IMR-90 (cell line): ENCODE measurements around the gene CHST6. TPM values are rescaled to one million over a fixed set of nuclear protein-coding genes. Genes with fewer than 3 reads are reported as not detected.

Experiments
- ATAC-seq: fragments of 200-7000 bp; cut with Tn5 transposase; 2 replicates; pipeline ENCODE4 v1.9.1; 2020; ENCODE audit warnings: low read depth, mild to moderate bottlenecking, moderate library complexity
- BruUV-seq: library from RNA; stranded (reverse); fragments of 400-500 nt; replicated peaks from 2 replicates; lab custom pipeline; 2021; lab: Mats Ljungman, UMichigan
- CTCF ChIA-PET: fragments of 300-600 bp; formaldehyde crosslinking; extraction: SDS; loops from one replicate; lab custom pipeline; 2021; ENCODE audit warnings: antibody characterized with exemption; lab: Yijun Ruan, JAX
- POLR2A ChIA-PET: fragments of 300-600 bp; sonication (Branson Sonifier 250); formaldehyde crosslinking; loops from one replicate; lab custom pipeline; 2022; ENCODE audit warnings: antibody characterized with exemption; ENCODE audit not compliant: unreplicated experiment; lab: Charles Lee
- DNase-seq: peaks from one replicate; pipeline ENCODE4 v3.0.0; 2013
- H2AFZ ChIP-seq: replicated peaks from 2 replicates; pipeline ENCODE3; 2013; ENCODE audit warnings: low read length, mild to moderate bottlenecking; ENCODE audit not compliant: poor library complexity
- H2AK5ac ChIP-seq: 2 replicates; pipeline ENCODE4 v1.6.1; 2013; ENCODE audit warnings: low read depth, low read length, inconsistent platforms
- H2AK9ac ChIP-seq: replicated peaks from 2 replicates; pipeline ENCODE3; 2013; ENCODE audit warnings: mild to moderate bottlenecking, low read depth, low read length, moderate library complexity; ENCODE audit not compliant: poor library complexity
- H2BK120ac ChIP-seq: 2 replicates; pipeline ENCODE4 v1.6.1; 2013; ENCODE audit warnings: low read depth, low read length, inconsistent platforms
- H2BK15ac ChIP-seq: 3 replicates; pipeline ENCODE4 v1.6.1; 2013; ENCODE audit warnings: low read depth, low read length, inconsistent platforms
- H2BK20ac ChIP-seq: 2 replicates; pipeline ENCODE4 v1.6.1; 2013; ENCODE audit warnings: low read depth, mild to moderate bottlenecking, inconsistent platforms, low read length, moderate library complexity
- H2BK5ac ChIP-seq: 2 replicates; pipeline ENCODE4 v1.6.1; 2013; ENCODE audit warnings: mild to moderate bottlenecking, low read depth, low read length, inconsistent platforms; ENCODE audit not compliant: poor library complexity, severe bottlenecking
- H3K14ac ChIP-seq: replicated peaks from 2 replicates; pipeline ENCODE4 v1.6.1; 2013; ENCODE audit warnings: low read depth, low read length, inconsistent platforms
- H3K18ac ChIP-seq: 2 replicates; pipeline ENCODE4 v1.6.1; 2013; ENCODE audit warnings: low read depth, low read length, control low read depth
- H3K23ac ChIP-seq: 2 replicates; pipeline ENCODE4 v1.6.1; 2013; ENCODE audit warnings: low read depth, low read length, inconsistent platforms
- H3K27ac ChIP-seq: 2 replicates; pipeline ENCODE4 v1.5.1; 2013; ENCODE audit warnings: mild to moderate bottlenecking, control low read depth, low read length; ENCODE audit not compliant: insufficient read depth
- H3K27me3 ChIP-seq: 2 replicates; pipeline ENCODE4 v1.6.1; 2013; ENCODE audit warnings: low read length; ENCODE audit not compliant: control insufficient read depth, insufficient read depth
- H3K36me3 ChIP-seq: 2 replicates; pipeline ENCODE4 v1.6.1; 2013; ENCODE audit warnings: low read length, mixed read lengths; ENCODE audit not compliant: control insufficient read depth, insufficient read depth
- H3K4ac ChIP-seq: 2 replicates; pipeline ENCODE4 v1.6.1; 2013; ENCODE audit warnings: low read depth, low read length, inconsistent platforms
- H3K4me1 ChIP-seq: 2 replicates; pipeline ENCODE4 v1.6.1; 2013; ENCODE audit warnings: low read length, mixed read lengths; ENCODE audit not compliant: control insufficient read depth, insufficient read depth
- H3K4me2 ChIP-seq: 2 replicates; pipeline ENCODE4 v1.6.1; 2013; ENCODE audit warnings: low read depth, mild to moderate bottlenecking, control low read depth, low read length, moderate library complexity
- H3K4me3 ChIP-seq: 2 replicates; pipeline ENCODE4 v1.5.1; 2013; ENCODE audit warnings: low read depth, mild to moderate bottlenecking, control low read depth, low read length, moderate library complexity; ENCODE audit not compliant: insufficient read depth
- H3K56ac ChIP-seq: 2 replicates; pipeline ENCODE4 v1.6.1; 2013; ENCODE audit warnings: low read length, inconsistent platforms; ENCODE audit not compliant: insufficient read depth; ENCODE audit errors: extremely low read depth
- H3K79me1 ChIP-seq, 2 experiments: 2 replicates each; pipeline ENCODE4 v1.6.1; 2013; ENCODE audit warnings: low read length in 2 of 2, inconsistent platforms in 1 of 2, low read depth in 1 of 2
- H3K9ac ChIP-seq: 2 replicates; pipeline ENCODE4 v1.6.1; 2013; ENCODE audit warnings: low read depth, low read length, control low read depth
- H3K9me1 ChIP-seq: 2 replicates; pipeline ENCODE4 v1.6.1; 2013; ENCODE audit warnings: low read length, inconsistent platforms; ENCODE audit not compliant: insufficient read depth
- H3K9me3 ChIP-seq: 2 replicates; pipeline ENCODE4 v1.6.1; 2013; ENCODE audit warnings: low read length; ENCODE audit not compliant: control insufficient read depth, insufficient read depth
- H4K20me1 ChIP-seq: 2 replicates; pipeline ENCODE4 v1.6.1; 2013; ENCODE audit warnings: low read length, inconsistent platforms; ENCODE audit not compliant: insufficient read depth
- H4K5ac ChIP-seq: 2 replicates; pipeline ENCODE4 v1.6.1; 2013; ENCODE audit warnings: mild to moderate bottlenecking, low read depth, low read length, control low read depth
- H4K8ac ChIP-seq, 2 experiments: 2 replicates each; pipeline ENCODE4 v1.6.1; 2013; ENCODE audit warnings: low read depth in 2 of 2, low read length in 2 of 2, control low read depth in 1 of 2, inconsistent platforms in 1 of 2
- H4K91ac ChIP-seq: 2 replicates; pipeline ENCODE4 v1.6.1; 2013; ENCODE audit warnings: low read depth, low read length, inconsistent platforms; ENCODE audit not compliant: insufficient read depth
- BHLHE40 ChIP-seq: fragments of 150-350 bp; IDR thresholded peaks from 2 replicates; pipeline ENCODE4 v1.6.1; 2016; ENCODE audit warnings: mild to moderate bottlenecking, low read depth, low read length
- CEBPB ChIP-seq: IDR thresholded peaks from 2 replicates; pipeline ENCODE4 v1.6.1; 2012; ENCODE audit warnings: low read depth, low read length, improper control_type of control experiment
- MAFK ChIP-seq: IDR thresholded peaks from 2 replicates; pipeline ENCODE4 v1.6.1; 2012; ENCODE audit warnings: low read depth, low read length, improper control_type of control experiment
- MAZ ChIP-seq: IDR thresholded peaks from 2 replicates; pipeline ENCODE4 v1.6.1; 2012; ENCODE audit warnings: low read depth, mild to moderate bottlenecking, low read length, improper control_type of control experiment, moderate library complexity, borderline replicate concordance
- POLR2A ChIP-seq: IDR thresholded peaks from 2 replicates; pipeline ENCODE4 v1.6.1; 2012; ENCODE audit warnings: mild to moderate bottlenecking, low read depth, low read length
- WGBS, 2 experiments: methylation state at CpG; one replicate each; pipeline versions ENCODE4 v1.1.5 to v1.1.7; 2013; ENCODE audit warnings: missing lambda C conversion rate in 2 of 2; ENCODE audit not compliant: insufficient read length in 1 of 2; ENCODE audit errors: extremely low coverage in 2 of 2; 5-methylcytosine and 5-hydroxymethylcytosine counted together
- dilution Hi-C: fragments of 300-500 bp; cut with HindIII; formaldehyde crosslinking; loops from one replicate; pipeline ENCODE4 v1.14.3; 2018; ENCODE audit warnings: low sequenced_read_pairs; ENCODE audit not compliant: unreplicated experiment
- in situ Hi-C: fragments of 300-500 bp; cut with MboI; formaldehyde crosslinking; loops from 3 replicates; pipeline ENCODE4 v1.14.3; 2019; ENCODE audit warnings: low sequenced_read_pairs, inconsistent platforms, mixed read lengths
- intact Hi-C: fragments of 100-400 bp; cut with micrococcal nuclease; formaldehyde crosslinking; loops from 2 replicates; pipeline ENCODE4 v1.10.0; 2022
- polyA plus RNA-seq, 3 experiments: library from polyadenylated mRNA; depleted of rRNA; stranded (reverse); fragments of >200 nt; gene quantifications; 2 replicates each; pipeline ENCODE4 v1.2.3, GENCODE V29; 2012; ENCODE audit warnings: low replicate concordance in 1 of 3
- total RNA-seq: library from RNA; depleted of rRNA; stranded (reverse); fragments of >200 nt; gene quantifications from 2 replicates; pipeline ENCODE4 v1.2.3, GENCODE V29; 2012

CHST6 gene
- total and polyA plus RNA-seq, 2 of the 4 experiments (the other 2 are of a cell fraction), result under 0.01 to 0.12 TPM

DNA sequence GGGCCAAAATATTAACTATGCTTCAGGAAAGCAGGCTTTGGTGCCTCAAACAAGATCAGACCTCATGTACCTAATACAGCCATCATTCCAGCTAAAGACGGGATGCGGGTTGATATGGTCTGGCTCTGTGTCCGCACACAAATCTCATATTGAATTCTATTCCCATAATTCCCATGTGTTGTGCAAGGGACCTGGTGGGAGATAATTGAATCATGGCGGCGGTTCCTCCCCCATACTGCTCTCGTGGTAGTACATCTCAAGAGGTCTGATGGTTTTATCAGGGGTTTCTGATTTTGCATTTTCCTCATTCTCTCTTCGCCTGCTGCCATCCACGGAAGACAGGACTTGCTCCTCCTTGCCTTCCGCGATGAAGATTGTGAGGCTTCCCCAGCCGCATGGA lies 19.1 kb upstream of the CHST6 start:
- no peak for DNase-seq
- Histone ChIP-seq H3K4me3 (no peak overlapping the region), H4K20me1 (no peaks in the 10 kb centered on the region), H2BK120ac (no peak overlapping the region), H3K4me2 (no peak overlapping the region), H2BK15ac (no peak overlapping the region), H2AK9ac (no peak overlapping the region), H3K9me3 (no peaks in the 10 kb centered on the region), H4K91ac (no peak overlapping the region), H3K23ac (no peak overlapping the region), H3K4ac (no peak overlapping the region), H3K79me1 (no peaks in the 10 kb centered on the region), H2AFZ (no peak overlapping the region), H2BK5ac (no peak overlapping the region), H3K56ac (no peak overlapping the region), H3K36me3 (no peaks in the 10 kb centered on the region), H3K18ac (no peak overlapping the region), H2BK20ac (no peak overlapping the region), H2AK5ac (no peak overlapping the region), H3K27me3 (peaks cover 1% of the 10 kb centered on the region; the same call in 1 of the 2 replicates), H3K9ac (no peak overlapping the region), H3K14ac (no peak overlapping the region), H3K27ac (no peak overlapping the region), H3K4me1 (no peaks in the 10 kb centered on the region), H3K9me1 (no peaks in the 10 kb centered on the region), H4K5ac (no peak overlapping the region), H4K8ac (no peak overlapping the region)
- CTCF ChIA-PET, result no interaction called here
- no peak for ATAC-seq
- 100% methylated on average over 2 of the region's 11 CpGs; no CpG with 5 or more reads in 1 of the 2 experiments for WGBS, 2 experiments
- BruUV-seq, result no TSS peak
- TF ChIP-seq MAZ (no peak), BHLHE40 (no peak), CEBPB (no peak), POLR2A (no peak), MAFK (no peak)
- in situ Hi-C loops, result no loop called here
- dilution Hi-C loops, result no loop called here
- intact Hi-C loops, result no loop called here
- POLR2A ChIA-PET, result no interaction called here
